GM12864 (cell line): ENCODE measurements around the gene ANGPTL8.

ENCODE experiments used
- DNase-seq: peaks from one replicate; pipeline ENCODE4 v3.0.0-alpha.2; 2011; ENCODE audit warnings: low read depth
- H3K4me3 ChIP-seq: 2 replicates; pipeline ENCODE4 v1.5.1; 2011; ENCODE audit warnings: mild to moderate bottlenecking, low read depth, low read length, control low read depth
- CTCF ChIP-seq: IDR thresholded peaks from 2 replicates; pipeline ENCODE4 v1.5.1; 2011; ENCODE audit warnings: low read depth, mild to moderate bottlenecking, moderate library complexity, low read length, control low read depth, inconsistent platforms; ENCODE audit errors: missing control alignments

ANGPTL8 gene

GRCh38 chr19:11227195-11227886 is 12.1 kb upstream of the ANGPTL8 start:
- peak; percentile 29 for TF ChIP-seq CTCF
- H3K4me3 ChIP-seq = no peak overlapping the region
- DNase-seq = no peak

- DNase-seq = no peak
- no peak overlapping the region for H3K4me3 ChIP-seq
- no peak for TF ChIP-seq CTCF
Measured at GRCh38 chr19:11230621-11231386, 8.6 kb upstream of the ANGPTL8 start.

GRCh38 chr19:11232555-11232954 is 6.9 kb upstream of the ANGPTL8 start:
- no peak for DNase-seq
- TF ChIP-seq CTCF = no peak
- no peak overlapping the region for H3K4me3 ChIP-seq

- DNase-seq = no peak
- no peak overlapping the region for H3K4me3 ChIP-seq
- no peak for TF ChIP-seq CTCF
Measured at GRCh38 chr19:11233073-11233472, 6.3 kb upstream of the ANGPTL8 start.

GRCh38 chr19:11234486-11235075 is 4.8 kb upstream of the ANGPTL8 start:
- DNase-seq = no peak
- TF ChIP-seq CTCF = no peak
- H3K4me3 ChIP-seq = no peak overlapping the region

- H3K4me3 ChIP-seq = no peak overlapping the region
Measured at GRCh38 chr19:11236324-11237301, 2.8 kb upstream of the ANGPTL8 start.

More at GRCh38 chr19:11236324-11237301, 2.8 kb upstream of the ANGPTL8 start:
- no peak for DNase-seq
- no peak for TF ChIP-seq CTCF
